Measurements from ENCODE around the gene ATXN7.

DNA sequence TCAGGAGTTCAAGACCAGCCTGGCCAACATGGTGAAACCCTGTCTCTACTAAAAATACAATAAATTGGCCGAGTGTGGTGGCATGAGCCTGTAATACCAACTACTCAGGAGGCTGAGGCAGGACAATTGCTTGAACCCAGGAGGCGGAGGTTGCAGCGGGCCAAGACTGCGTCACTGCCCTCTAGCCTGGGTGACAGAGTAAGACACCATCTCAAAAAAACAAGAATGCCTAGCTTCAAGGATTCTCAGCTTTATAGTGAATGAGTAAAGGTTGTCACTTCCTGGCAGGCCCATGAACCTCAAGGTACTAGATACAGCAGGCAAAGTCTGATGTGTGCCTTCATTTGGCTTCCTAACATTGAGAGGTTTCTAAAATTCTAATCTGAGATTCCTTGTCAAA is 14.5 kb upstream of the ATXN7 start:
- TF ChIP-seq, protein P1, sequence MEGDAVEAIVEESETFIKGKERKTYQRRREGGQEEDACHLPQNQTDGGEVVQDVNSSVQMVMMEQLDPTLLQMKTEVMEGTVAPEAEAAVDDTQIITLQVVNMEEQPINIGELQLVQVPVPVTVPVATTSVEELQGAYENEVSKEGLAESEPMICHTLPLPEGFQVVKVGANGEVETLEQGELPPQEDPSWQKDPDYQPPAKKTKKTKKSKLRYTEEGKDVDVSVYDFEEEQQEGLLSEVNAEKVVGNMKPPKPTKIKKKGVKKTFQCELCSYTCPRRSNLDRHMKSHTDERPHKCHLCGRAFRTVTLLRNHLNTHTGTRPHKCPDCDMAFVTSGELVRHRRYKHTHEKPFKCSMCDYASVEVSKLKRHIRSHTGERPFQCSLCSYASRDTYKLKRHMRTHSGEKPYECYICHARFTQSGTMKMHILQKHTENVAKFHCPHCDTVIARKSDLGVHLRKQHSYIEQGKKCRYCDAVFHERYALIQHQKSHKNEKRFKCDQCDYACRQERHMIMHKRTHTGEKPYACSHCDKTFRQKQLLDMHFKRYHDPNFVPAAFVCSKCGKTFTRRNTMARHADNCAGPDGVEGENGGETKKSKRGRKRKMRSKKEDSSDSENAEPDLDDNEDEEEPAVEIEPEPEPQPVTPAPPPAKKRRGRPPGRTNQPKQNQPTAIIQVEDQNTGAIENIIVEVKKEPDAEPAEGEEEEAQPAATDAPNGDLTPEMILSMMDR (conservative IDR thresholded peaks at IDR 0.05 in 1 of 2, IDR thresholded peaks at IDR 0.05 in 1 of 2; ENCODE audit: extremely low read depth in 1 of 2, insufficient read depth in 1 of 2, low read depth in 1 of 2, low read length in 2 of 2) = no peak
- no peak for TF ChIP-seq EZH2 (IDR thresholded peaks at IDR 0.05; ENCODE audit: borderline replicate concordance, low read length)

Measured in mammary epithelial cell (primary cell).